GM12872 (cell line): Measurements from ENCODE around the gene ACCSL.

Experiments used
- TF ChIP-seq, protein P1 (sequence below): IDR thresholded peaks from 3 replicates; pipeline ENCODE4 v1.5.1; 2011; ENCODE audit warnings: low read depth, mild to moderate bottlenecking, low read length, moderate library complexity; ENCODE audit not compliant: insufficient read depth

The ACCSL gene

DNA sequence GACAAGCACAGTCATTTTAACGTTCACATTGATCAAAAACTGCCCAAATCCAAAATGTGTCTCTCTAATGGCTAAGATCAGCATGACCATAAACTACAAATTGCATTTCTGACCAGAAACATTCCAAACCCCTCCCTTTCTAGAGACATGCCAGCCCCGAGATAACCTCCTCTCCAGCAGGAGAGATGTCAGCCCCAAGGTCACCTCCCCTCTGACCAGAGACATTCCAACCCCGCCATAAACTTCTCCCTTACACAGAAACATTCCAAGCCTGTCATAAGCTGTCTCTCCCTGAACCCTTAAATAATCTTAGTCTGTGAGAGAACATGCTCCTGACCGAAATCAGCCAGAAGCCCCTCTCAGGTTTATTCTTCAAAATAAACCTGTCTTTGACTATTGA, 41.1 kb downstream of the ACCSL start:
- TF ChIP-seq, protein P1, sequence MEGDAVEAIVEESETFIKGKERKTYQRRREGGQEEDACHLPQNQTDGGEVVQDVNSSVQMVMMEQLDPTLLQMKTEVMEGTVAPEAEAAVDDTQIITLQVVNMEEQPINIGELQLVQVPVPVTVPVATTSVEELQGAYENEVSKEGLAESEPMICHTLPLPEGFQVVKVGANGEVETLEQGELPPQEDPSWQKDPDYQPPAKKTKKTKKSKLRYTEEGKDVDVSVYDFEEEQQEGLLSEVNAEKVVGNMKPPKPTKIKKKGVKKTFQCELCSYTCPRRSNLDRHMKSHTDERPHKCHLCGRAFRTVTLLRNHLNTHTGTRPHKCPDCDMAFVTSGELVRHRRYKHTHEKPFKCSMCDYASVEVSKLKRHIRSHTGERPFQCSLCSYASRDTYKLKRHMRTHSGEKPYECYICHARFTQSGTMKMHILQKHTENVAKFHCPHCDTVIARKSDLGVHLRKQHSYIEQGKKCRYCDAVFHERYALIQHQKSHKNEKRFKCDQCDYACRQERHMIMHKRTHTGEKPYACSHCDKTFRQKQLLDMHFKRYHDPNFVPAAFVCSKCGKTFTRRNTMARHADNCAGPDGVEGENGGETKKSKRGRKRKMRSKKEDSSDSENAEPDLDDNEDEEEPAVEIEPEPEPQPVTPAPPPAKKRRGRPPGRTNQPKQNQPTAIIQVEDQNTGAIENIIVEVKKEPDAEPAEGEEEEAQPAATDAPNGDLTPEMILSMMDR: no peak

DNA sequence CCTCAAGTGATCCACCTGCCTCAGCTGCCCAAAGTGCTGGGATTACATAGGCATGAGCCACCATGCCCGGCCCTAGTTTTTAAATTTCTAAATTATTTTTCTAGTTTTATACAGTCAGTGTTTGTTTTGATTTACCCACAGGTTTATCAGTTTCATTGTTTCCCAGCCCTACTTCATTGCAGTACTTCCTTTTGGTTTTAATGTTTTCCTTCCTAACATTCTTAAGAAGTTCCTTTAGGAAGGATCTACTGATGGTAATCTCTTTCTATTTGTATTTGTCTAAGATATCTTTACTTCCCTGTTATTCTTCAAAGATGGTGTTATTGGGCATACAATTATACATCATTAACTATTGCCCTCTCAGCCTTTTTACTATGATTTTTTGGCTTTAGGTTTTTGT, 42.8 kb downstream of the ACCSL start:
- TF ChIP-seq, protein P1: no peak

DNA sequence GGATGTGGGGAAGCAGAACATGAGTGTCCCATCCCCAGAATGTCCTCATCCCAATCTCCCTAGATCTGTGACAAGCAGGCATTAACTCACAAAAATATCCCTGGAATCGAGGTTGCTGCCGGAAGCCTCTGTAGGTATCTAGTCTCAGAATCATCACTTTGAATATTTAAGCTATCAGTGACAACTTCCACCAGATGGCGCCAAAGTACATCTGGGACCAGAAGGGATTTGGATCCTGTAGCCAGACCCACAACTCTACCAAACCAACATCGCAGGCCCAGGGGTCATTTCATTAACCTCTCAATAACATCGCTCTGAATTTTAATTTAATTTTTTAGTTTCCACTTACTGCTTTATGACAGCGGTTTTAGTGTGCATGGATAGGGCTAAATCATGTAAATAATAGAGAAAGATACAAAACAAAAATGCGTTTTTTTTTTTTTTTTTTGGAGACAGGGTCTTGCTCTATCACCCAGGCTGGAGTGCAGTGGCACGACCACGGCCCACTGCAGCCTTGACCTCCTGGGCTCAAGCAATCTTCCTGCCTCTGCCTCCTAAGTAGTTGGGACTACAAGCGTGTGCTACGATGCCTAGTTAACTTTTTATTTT, 46.6 kb downstream of the ACCSL start:
- TF ChIP-seq, protein P1: peak; percentile 80

DNA sequence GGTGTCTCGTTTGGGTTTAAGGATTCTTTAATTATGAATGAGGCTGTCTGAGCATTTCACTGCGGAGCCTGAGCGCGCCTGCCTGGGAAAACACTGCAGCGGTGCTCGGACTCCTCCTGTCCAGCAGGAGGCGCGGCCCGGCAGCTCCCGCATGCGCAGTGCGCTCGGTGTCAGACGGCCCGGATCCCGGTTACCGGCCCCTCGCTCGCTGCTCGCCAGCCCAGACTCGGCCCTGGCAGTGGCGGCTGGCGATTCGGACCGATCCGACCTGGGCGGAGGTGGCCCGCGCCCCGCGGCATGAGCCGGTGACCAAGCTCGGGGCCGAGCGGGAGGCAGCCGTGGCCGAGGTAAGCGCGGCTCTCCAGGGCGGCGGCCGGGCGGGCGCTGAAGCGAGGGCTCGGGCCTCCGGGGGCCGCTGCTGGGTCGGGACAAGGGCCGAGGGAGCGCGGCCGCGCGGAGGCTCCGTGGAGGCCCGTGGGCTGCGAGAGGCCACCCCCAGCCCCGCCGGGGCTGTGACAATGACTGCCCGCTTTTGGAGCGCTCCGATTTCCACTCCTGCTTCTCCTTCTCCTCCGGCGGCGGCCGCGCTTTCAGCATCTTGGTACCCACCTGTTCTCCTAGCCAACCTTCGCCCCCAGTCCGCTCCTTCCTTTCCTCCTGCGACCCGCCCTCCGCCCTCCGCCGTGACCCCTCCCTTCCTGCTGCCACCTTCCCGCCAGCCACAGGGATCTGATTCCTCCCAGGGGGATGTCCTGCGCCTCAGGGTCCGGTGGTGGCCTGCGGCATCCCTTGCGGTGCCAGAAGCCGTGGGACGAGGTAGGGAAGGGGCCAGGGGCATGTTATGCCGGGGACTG, 48.0 kb downstream of the ACCSL start, which contains the start of gene EXT2:
TSS of gene EXT2 (plus strand) at position 173 of the 854 bp plus-strand sequence. CDS start 12,035 bp downstream, outside the sequence.
- TF ChIP-seq, protein P1: peak; percentile 90

DNA sequence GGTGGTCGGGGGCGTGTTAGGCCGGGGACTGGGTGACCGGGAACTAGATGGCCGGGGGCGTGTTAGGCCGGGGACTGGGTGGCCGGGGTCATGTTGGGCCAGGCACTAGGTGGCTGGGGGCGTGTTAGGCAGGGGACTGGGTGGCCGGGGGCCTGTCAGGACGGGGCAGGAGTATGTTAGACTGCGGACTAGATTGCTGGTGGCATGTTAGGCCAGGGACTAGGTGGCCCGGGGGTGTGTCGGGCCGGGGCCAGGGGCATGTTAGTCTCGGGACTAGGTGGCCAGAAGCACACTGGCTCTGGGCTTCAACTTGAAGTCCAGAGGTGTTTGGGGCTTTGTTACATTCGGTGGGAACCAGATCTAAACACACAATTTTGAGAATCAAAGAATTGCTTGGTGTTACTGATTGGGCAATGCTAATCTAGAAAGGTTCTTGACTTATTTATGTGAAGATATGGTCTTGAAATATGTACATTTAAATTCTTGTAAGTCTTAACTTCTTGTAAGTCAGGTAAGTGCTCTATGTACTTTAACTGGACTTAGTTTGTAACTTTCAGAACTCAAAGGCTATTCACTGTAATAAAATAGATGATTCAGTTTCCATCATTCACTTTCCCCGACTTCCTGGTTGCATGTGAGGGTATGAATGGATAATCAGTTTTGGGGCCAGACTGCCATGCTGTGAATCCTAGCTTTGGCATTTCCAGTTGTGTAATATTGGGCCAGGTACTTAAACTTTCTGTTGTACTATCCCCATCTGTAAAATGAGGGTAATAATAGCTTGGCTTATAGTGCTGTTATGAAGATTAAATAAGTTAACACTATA, 48.8 kb downstream of the ACCSL start:
- TF ChIP-seq, protein P1: no peak

DNA sequence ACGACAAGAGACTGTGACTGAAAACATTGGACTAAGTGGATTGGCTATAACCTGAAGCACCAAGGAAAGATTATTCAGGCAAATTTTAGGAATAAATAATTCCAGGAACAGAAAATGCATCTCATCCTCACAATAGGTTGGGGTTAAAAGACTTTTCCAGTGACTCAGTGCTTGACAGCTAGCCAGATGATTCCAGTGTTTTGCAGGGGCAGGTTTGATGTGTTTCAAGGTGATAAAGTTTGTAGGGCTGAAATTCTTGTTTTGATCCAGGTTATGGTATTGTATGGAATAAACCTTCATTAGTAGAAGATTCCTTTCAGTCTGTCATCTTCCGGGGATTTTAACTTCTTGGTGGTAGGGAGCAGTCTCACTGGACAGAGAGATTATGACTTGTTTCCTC, 50.0 kb downstream of the ACCSL start:
- TF ChIP-seq, protein P1: no peak

DNA sequence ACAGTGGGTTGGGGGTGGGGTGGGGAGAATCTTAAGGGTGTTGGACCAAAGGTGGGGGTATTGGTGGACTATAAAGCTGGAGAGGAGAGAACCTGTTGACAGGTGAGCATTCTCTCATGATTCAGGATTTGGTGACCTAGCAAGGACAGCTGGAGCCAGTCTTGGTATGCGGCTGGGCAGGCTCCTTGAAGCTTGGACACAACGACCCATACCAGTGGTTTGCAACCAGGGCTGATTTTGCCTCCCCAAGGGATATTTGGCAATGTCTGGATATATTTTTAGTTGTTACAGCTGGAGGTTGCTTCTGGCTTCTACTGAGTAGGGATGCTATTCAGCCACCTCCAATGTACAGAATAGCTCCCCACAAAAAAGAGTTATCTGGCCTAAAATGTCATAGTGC, 53.3 kb downstream of the ACCSL start:
- TF ChIP-seq, protein P1: no peak
